MCF 10A (cell line): ENCODE data around the gene RAB14. TPM values are rescaled to one million over a fixed set of nuclear protein-coding genes. Genes with fewer than 3 reads are reported as not detected.
"Not testable (repeated sequence)": the region's sequence is repeated elsewhere in the genome, so short reads cannot be mapped to it uniquely, and the experiment has no call there.

Source experiments
- BruUV-seq: library from RNA; stranded (reverse); fragments of 400-500 nt; replicated peaks from 2 replicates; lab custom pipeline; 2021; lab: Mats Ljungman, UMichigan
- CTCF ChIA-PET: fragments of 300-600 bp; sonication (Branson Sonifier 250); formaldehyde crosslinking; extraction: SDS; loops from one replicate; lab custom pipeline; 2021; ENCODE audit warnings: antibody characterized with exemption, inconsistent platforms; lab: Yijun Ruan, JAX
- POLR2A ChIA-PET: fragments of 300-600, 350-650 bp; sonication (Branson Sonifier 250); formaldehyde crosslinking; extraction: SDS; loops from one replicate; lab custom pipeline; 2020; ENCODE audit warnings: antibody characterized with exemption, inconsistent platforms; lab: Yijun Ruan, JAX
- DNase-seq: peaks from one replicate; pipeline ENCODE4 v3.0.0-alpha.2; 2018; ENCODE audit not compliant: unreplicated experiment
- H3K27ac Mint-ChIP-seq: one replicate; pipeline ENCODE4 v1.8.0; 2022; ENCODE audit warnings: mild to moderate bottlenecking, low read depth, mixed read lengths; ENCODE audit not compliant: unreplicated experiment
- H3K27me3 Mint-ChIP-seq: one replicate; pipeline ENCODE4 v1.8.0; 2022; ENCODE audit warnings: mixed read lengths; ENCODE audit not compliant: insufficient read depth, unreplicated experiment
- H3K36me3 Mint-ChIP-seq: one replicate; pipeline ENCODE4 v1.8.0; 2022; ENCODE audit warnings: mild to moderate bottlenecking, moderate library complexity, mixed read lengths; ENCODE audit not compliant: insufficient read depth, unreplicated experiment
- H3K4me1 Mint-ChIP-seq: one replicate; pipeline ENCODE4 v1.8.0; 2022; ENCODE audit warnings: mixed read lengths; ENCODE audit not compliant: insufficient read depth, unreplicated experiment
- H3K4me3 Mint-ChIP-seq: one replicate; pipeline ENCODE4 v1.8.0; 2022; ENCODE audit warnings: mild to moderate bottlenecking, moderate library complexity, mixed read lengths; ENCODE audit not compliant: unreplicated experiment
- H3K9me3 Mint-ChIP-seq: one replicate; pipeline ENCODE4 v1.8.0; 2022; ENCODE audit warnings: mixed read lengths; ENCODE audit not compliant: unreplicated experiment
- CTCF ChIP-seq: fragments of 200-600 bp; IDR thresholded peaks from one replicate; pipeline ENCODE4 v1.8.0; 2022; ENCODE audit warnings: antibody characterized with exemption, mild to moderate bottlenecking; ENCODE audit not compliant: unreplicated experiment
- intact Hi-C: fragments of 100-400 bp; cut with micrococcal nuclease; formaldehyde crosslinking; loops from 2 replicates; pipeline ENCODE4 v1.14.1; 2022
- total RNA-seq: library from RNA; stranded (reverse); gene quantifications from 2 replicates; pipeline ENCODE4 v1.2.3, GENCODE V29; 2022

Gene RAB14
- total RNA-seq, 1 experiment from 2014 or later: 65.8 TPM

GRCh38 chr9:121182101-121182836 lies 19.4 kb downstream of the RAB14 start:
- no peak overlapping the region for H3K4me3 Mint-ChIP-seq
- intact Hi-C loops: no loop called here
- H3K27ac Mint-ChIP-seq: no peak overlapping the region
- no peaks in the 10 kb centered on the region for H3K27me3 Mint-ChIP-seq
- no TSS peak for BruUV-seq
- POLR2A ChIA-PET: no interaction called here
- no peak for TF ChIP-seq CTCF
- H3K36me3 Mint-ChIP-seq: peaks cover 83% of the 10 kb centered on the region
- H3K9me3 Mint-ChIP-seq: no peaks in the 10 kb centered on the region
- no peak for DNase-seq
- peaks cover 8% of the 10 kb centered on the region for H3K4me1 Mint-ChIP-seq
- CTCF ChIA-PET: no interaction called here

- intact Hi-C loops: no loop called here
- no peak for TF ChIP-seq CTCF
- Mint-ChIP-seq H3K4me3 (no peak overlapping the region), H3K36me3 (peaks cover 79% of the 10 kb centered on the region), H3K9me3 (no peaks in the 10 kb centered on the region), H3K27ac (peak overlapping the region; percentile 23), H3K27me3 (no peaks in the 10 kb centered on the region), H3K4me1 (no peaks in the 10 kb centered on the region)
- BruUV-seq: no TSS peak
- POLR2A ChIA-PET: interaction anchor here (0.7 to 1.3 kb wide), 4 partner anchors 10 to 58 kb away, joined by 3 to 6 read pairs (median 3); no protein-coding TSS in a partner anchor
- CTCF ChIA-PET: interaction anchor here (0.7 kb wide), 1 partner anchor 192 kb away, joined by 4 read pairs; no protein-coding TSS in a partner anchor
- DNase-seq: no peak
Measured at GRCh38 chr9:121179930-121180681, 21.6 kb downstream of the RAB14 start.

- DNase-seq, POLR2A ChIA-PET, H3K4me3 Mint-ChIP-seq, H3K27ac Mint-ChIP-seq, BruUV-seq, H3K4me1 Mint-ChIP-seq, H3K27me3 Mint-ChIP-seq, intact Hi-C loops, H3K9me3 Mint-ChIP-seq: not testable (repeated sequence)
- CTCF ChIA-PET: interaction anchor here (1.0 kb wide), 1 partner anchor 9 kb away, joined by 3 read pairs; no protein-coding TSS in a partner anchor
- H3K36me3 Mint-ChIP-seq: peaks cover 80% of the 10 kb centered on the region
Measured at GRCh38 chr9:121179373-121179721, 22.3 kb downstream of the RAB14 start.

GRCh38 chr9:121178676-121179372 lies 22.8 kb downstream of the RAB14 start:
- DNase-seq: no peak
- Mint-ChIP-seq H3K27me3 (no peaks in the 10 kb centered on the region), H3K9me3 (no peaks in the 10 kb centered on the region), H3K4me3 (no peak overlapping the region), H3K27ac (peak overlapping the region; percentile 27), H3K36me3 (peaks cover 86% of the 10 kb centered on the region), H3K4me1 (no peaks in the 10 kb centered on the region)
- TF ChIP-seq CTCF: no peak
- BruUV-seq: no TSS peak
- POLR2A ChIA-PET: interaction anchor here (0.5 kb wide), 1 partner anchor 9 kb away, joined by 3 read pairs; no protein-coding TSS in a partner anchor
- intact Hi-C loops: no loop called here
- CTCF ChIA-PET: interaction anchor here (1.0 kb wide), 1 partner anchor 10 kb away, joined by 3 read pairs; no protein-coding TSS in a partner anchor
